Testis (tissue), 3 donors: ENCODE data around the gene MAN1B1. TPM values are rescaled to one million over a fixed set of nuclear protein-coding genes. Genes with fewer than 3 reads are reported as not detected.

Source experiments
- DNase-seq: peaks from one replicate; pipeline ENCODE4 v3.0.0-alpha.2; 2019
- H3K27ac ChIP-seq, 2 donors: fragments of 200-600 bp; sonication (generic); one replicate each; pipeline ENCODE4 v1.5.1; 2019
- H3K27me3 ChIP-seq: fragments of 200-600 bp; sonication (generic); one replicate; pipeline ENCODE4 v1.5.1; 2019
- H3K36me3 ChIP-seq: fragments of 200-600 bp; sonication (generic); one replicate; pipeline ENCODE4 v1.5.1; 2017; ENCODE audit warnings: low read depth; ENCODE audit errors: missing control alignments
- H3K4me1 ChIP-seq: fragments of 200-600 bp; sonication (generic); one replicate; pipeline ENCODE4 v1.5.1; 2019
- H3K4me3 ChIP-seq, 2 donors: fragments of 200-600 bp; sonication (generic); one replicate each; pipeline ENCODE4 v1.5.1; 2017 to 2019
- H3K9me3 ChIP-seq: fragments of 200-600 bp; sonication (generic); one replicate; pipeline ENCODE4 v1.5.1; 2017
- CTCF ChIP-seq, 3 experiments: fragments of 450-650 bp in 2 of 3; fragments of 200-600 bp in 1 of 3; sonication (generic) in 1 of 3; IDR thresholded peaks; one replicate each; pipeline ENCODE4 v1.5.1; 2016 to 2019; ENCODE audit warnings: antibody characterized with exemption in 3 of 3, mild to moderate bottlenecking in 2 of 3, moderate library complexity in 1 of 3
- POLR2A ChIP-seq: fragments of 450-650 bp; IDR thresholded peaks from one replicate; pipeline ENCODE4 v1.6.1; 2017; ENCODE audit warnings: antibody characterized with exemption, mild to moderate bottlenecking, moderate library complexity
- WGBS, 2 donors: methylation state at CpG; one replicate each; pipeline ENCODE4 v1.1.5; 2018; 5-methylcytosine and 5-hydroxymethylcytosine counted together
- intact Hi-C: fragments of 100-400 bp; cut with DNase I; formaldehyde crosslinking; loops from one replicate; pipeline ENCODE4 v1.15.1; 2023; ENCODE audit warnings: low total_unique reads
- polyA plus RNA-seq: library from polyadenylated mRNA; stranded (reverse); fragments of 350-450 nt; fragmentation: Illumina TruSeq; extraction: RNeasy Lipid Tissue Mini Kit (QIAGEN cat#74804); gene quantifications from one replicate; pipeline ENCODE4 v1.2.3, GENCODE V29; 2014; ENCODE audit warnings: low read depth, low replicate concordance; ENCODE audit not compliant: insufficient read depth
- total RNA-seq, 2 donors: library from RNA; depleted of rRNA; stranded (reverse); fragments of >200 nt; gene quantifications; one replicate each; pipeline ENCODE4 v1.2.3, GENCODE V29; 2016

The MAN1B1 gene
- total and polyA plus RNA-seq, 3 donors from 2014 or later, result 62.2 to 124 (median 122) TPM

DNA sequence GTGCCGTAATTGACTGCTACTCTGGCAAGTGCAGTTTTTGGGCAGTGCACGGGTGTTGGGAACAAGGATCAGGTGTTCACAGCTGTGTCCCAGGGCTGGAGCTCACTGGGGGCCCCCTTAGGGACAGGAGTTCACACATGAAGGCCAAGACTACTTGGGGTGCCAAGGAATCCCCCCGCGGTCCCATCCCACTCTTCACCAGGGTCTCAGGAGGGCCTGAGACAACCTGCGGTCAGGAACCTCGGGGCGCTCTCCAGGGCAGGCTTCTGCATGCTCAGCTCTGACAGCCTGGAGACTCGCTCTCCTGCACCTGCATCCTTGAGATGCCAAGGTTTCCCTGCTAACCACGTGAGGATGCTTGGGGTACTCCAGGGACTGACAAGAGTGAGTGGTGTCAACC is 2.3 kb upstream of the MAN1B1 start:
- 75% methylated on average over 7 to 9 of the region's 9 CpGs for WGBS, 2 donors
- Histone ChIP-seq H3K4me3 (no peak overlapping the region), H3K27me3 (no peaks in the 10 kb centered on the region), H3K9me3 (no peaks in the 10 kb centered on the region), H3K27ac (no peak overlapping the region), H3K36me3 (no peaks in the 10 kb centered on the region), H3K4me1 (peaks cover 17% of the 10 kb centered on the region)
- intact Hi-C loops, result no loop called here
- DNase-seq, result no peak
- TF ChIP-seq POLR2A, result no peak
- no peak for TF ChIP-seq CTCF (IDR thresholded peaks at IDR 0.05)

DNA sequence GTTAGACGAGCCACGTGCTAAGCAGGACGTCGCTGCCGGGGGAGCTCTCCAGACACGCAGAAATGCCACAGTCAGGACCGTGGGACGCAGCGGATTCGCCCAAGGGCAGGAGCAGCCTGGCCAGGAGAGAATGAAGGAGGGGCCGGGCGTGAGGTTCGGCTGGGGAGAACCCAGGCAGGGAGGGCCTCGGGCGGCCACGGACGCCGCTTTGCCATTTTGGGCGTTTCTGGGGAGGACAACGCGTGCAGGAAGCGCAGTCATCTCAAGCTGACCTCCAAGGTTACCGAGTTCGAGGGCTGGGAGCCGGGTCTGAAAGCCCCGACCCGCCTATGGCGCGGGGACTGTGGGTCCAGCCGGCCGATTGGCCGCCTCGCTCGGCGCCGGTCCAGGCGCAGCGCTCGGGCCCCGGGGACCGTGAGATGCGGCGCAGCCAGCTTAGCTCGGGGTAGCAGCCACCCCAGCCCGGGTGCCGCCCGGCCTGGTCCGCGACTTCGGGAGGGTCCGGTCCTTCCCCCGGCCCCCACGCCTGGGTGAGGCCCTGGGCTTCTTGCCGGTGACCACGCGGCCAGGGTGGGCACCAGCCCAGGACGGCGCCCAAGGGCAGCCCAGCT is 760 bp upstream of the MAN1B1 start:
- DNase-seq, result peak; percentile 54
- H3K36me3 ChIP-seq, result no peaks in the 10 kb centered on the region
- peaks cover 17% of the 10 kb centered on the region for H3K4me1 ChIP-seq
- peak overlapping the region; percentile 51 to 94 for H3K27ac ChIP-seq
- 1% methylated on average over 18 to 39 of the region's 58 CpGs for WGBS, 2 donors
- intact Hi-C loops, result no loop called here
- H3K4me3 ChIP-seq, result peak overlapping the region; percentile 86 to 89
- no peaks in the 10 kb centered on the region for H3K27me3 ChIP-seq
- TF ChIP-seq POLR2A (no peak), CTCF (IDR thresholded peaks at IDR 0.05) (no peak)
- H3K9me3 ChIP-seq, result no peaks in the 10 kb centered on the region

- TF ChIP-seq POLR2A (no peak), CTCF (IDR thresholded peaks at IDR 0.05) (no peak)
Observed at GRCh38 chr9:137087409-137087925, 682 bp downstream of the MAN1B1 start.

GRCh38 chr9:137088121-137088520 is 1.3 kb downstream of the MAN1B1 start:
- 70 to 81% methylated on average over 5 of the region's 5 CpGs for WGBS, 2 donors

More at GRCh38 chr9:137087409-137087925, 682 bp downstream of the MAN1B1 start:
- Histone ChIP-seq H3K36me3 (no peaks in the 10 kb centered on the region), H3K9me3 (no peaks in the 10 kb centered on the region), H3K4me1 (peaks cover 17% of the 10 kb centered on the region), H3K4me3 (peak overlapping the region; percentile 86 to 89), H3K27ac (peak overlapping the region; percentile 78 to 94), H3K27me3 (no peaks in the 10 kb centered on the region)
- DNase-seq, result no peak
- WGBS, 2 donors, result 9 to 23% methylated on average over 9 to 22 of the region's 22 CpGs
- intact Hi-C loops, result no loop called here

More at GRCh38 chr9:137088121-137088520, 1.3 kb downstream of the MAN1B1 start:
- no peaks in the 10 kb centered on the region for H3K36me3 ChIP-seq
- H3K27ac ChIP-seq, result no peak overlapping the region
- H3K4me3 ChIP-seq, result peak overlapping the region in 1 of 2 donors; percentile 86
- intact Hi-C loops, result no loop called here
- TF ChIP-seq CTCF (IDR thresholded peaks at IDR 0.05), result no peak
- TF ChIP-seq POLR2A, result no peak
- peaks cover 17% of the 10 kb centered on the region for H3K4me1 ChIP-seq
- H3K27me3 ChIP-seq, result no peaks in the 10 kb centered on the region
- no peak for DNase-seq
- H3K9me3 ChIP-seq, result no peaks in the 10 kb centered on the region
